Brain microvascular endothelial cell (primary cell): ENCODE measurements around the gene PHIP.
A peak's percentile ranks its signal among the peaks of the same experiment; 100 is the strongest.

Experiments
- DNase-seq: peaks from one replicate; pipeline ENCODE4 v3.0.0-alpha.2; 2020
- H3K27ac ChIP-seq: fragments of 250-450 bp; sonication (Bioruptor Pico); 2 replicates; pipeline ENCODE4 v1.5.1; 2020; ENCODE audit warnings: mild to moderate bottlenecking, moderate library complexity
- H3K27me3 ChIP-seq: fragments of 250-450 bp; sonication (Bioruptor Pico); replicated peaks from 2 replicates; pipeline ENCODE4 v1.5.1; 2020; ENCODE audit warnings: mild to moderate bottlenecking
- H3K36me3 ChIP-seq: fragments of 250-450 bp; sonication (Bioruptor Pico); replicated peaks from 2 replicates; pipeline ENCODE4 v1.5.1; 2020; ENCODE audit warnings: mild to moderate bottlenecking
- H3K4me3 ChIP-seq: 2 replicates; pipeline ENCODE4 v1.5.1; 2011; ENCODE audit warnings: low read depth, mild to moderate bottlenecking, control low read depth, low read length, moderate library complexity
- CTCF ChIP-seq: IDR thresholded peaks from 2 replicates; pipeline ENCODE4 v1.5.1; 2011; ENCODE audit warnings: low read depth, mild to moderate bottlenecking, moderate library complexity, low read length, control low read depth, inconsistent platforms; ENCODE audit errors: missing control alignments
- in situ Hi-C: cut with HindIII; loops from 2 replicates; pipeline ENCODE4 v1.10.0; 2017; ENCODE audit warnings: low sequenced_read_pairs, low pct_ligation_motif_present

Gene PHIP

DNA sequence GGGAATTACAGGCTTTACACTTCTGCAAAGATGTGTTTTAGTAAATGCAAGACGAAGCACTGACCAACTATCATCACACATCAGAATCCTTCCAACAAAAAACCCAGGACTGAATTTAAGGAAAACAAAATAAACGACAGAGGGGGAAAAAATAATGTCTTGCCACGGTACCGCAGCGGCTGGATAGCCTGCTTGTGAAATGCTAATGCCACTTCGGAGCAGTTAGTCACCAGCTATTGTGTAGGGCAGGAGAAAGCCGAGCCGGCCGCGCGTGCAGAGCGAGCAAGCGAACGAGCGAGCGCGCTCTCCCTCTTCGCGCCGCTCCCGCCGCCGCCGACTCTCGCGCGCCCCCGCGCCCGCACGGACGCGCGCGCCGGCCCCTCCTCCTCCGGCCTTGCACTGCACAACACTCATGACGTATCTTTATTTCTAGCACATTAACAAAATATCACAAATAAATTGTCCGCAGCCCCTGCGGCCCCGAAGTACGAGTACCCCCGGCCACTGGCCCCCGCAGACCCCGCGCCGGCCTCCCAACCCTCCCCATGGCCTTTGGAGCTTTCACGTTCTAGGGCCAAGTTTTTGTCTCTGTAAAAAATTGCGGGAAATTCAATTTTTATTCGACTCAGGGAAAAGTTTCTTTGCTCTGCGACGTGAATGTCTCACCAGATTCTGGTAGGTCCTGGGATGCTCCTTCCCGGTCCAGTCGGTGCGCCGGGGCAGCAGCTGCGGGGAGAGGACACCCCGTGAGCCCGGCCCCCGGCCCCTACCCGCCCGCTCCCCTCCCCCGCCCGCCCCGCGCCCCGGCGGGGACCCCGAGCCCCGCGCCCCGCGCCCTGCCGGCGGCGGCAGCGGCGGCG is 1.0 kb downstream of the PHIP start:
- in situ Hi-C loops = no loop called here
- DNase-seq = peak; percentile 96
- TF ChIP-seq CTCF = no peak

GRCh38 chr6:79076160-79076559 is 1.9 kb downstream of the PHIP start:
- no peak for TF ChIP-seq CTCF
- in situ Hi-C loops = no loop called here
- Histone ChIP-seq H3K36me3 (no peaks in the 10 kb centered on the region), H3K27me3 (no peaks in the 10 kb centered on the region), H3K27ac (peak overlapping the region; percentile 88), H3K4me3 (peak overlapping the region; percentile 82)
- DNase-seq = no peak

More for the DNA sequence above, 1.0 kb downstream of the PHIP start:
- H3K27ac ChIP-seq = peak overlapping the region; percentile 88
- peak overlapping the region; percentile 82 for H3K4me3 ChIP-seq
- H3K36me3 ChIP-seq = no peaks in the 10 kb centered on the region
- H3K27me3 ChIP-seq = no peaks in the 10 kb centered on the region

DNA sequence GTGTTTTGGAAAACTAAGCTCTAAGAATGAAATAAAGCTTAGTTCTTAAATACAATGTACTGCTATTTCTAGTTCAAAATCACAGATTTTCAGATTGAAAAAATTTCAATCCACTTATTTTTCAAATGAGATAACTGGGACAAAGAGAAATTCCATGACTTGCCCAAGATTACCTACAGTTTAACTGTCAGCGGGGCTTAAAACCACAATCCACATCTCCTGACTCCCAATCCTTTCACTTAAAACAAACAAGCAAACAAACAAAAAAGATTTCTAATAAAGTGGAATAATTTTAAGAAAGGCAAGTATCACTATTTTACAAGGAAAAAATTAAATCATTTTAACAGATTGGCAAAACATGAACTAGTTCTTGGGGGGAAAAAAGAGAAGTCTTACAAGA is 4.2 kb downstream of the PHIP start:
- in situ Hi-C loops = no loop called here
- no peak for TF ChIP-seq CTCF
- no peak for DNase-seq

DNA sequence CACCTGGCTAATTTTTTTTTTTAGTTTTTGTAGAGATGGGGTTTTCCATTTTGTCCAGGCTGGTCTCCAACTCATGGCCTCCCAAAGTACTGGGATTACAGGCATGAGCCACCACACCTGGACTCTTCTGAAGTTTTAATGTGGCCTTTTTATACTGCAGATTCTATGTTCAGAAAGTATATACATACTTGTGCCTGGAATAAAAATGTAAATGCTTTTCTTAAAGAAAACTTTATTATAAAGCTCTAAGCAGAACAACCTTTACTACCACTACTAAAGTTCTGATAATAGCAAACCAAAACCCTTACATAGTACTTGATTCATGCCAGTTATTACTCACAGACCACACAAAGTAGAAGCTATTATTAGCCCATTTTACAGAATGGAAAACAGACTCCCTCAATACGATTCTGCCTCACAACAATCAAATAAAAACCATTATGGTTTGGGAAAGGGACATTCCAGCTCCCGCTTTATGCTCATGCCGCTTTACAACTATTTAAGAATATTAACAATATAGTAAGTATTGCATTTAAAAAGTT is 5.3 kb downstream of the PHIP start:
- in situ Hi-C loops = no loop called here
- H3K36me3 ChIP-seq = no peaks in the 10 kb centered on the region
- H3K27me3 ChIP-seq = no peaks in the 10 kb centered on the region
- TF ChIP-seq CTCF = no peak
- H3K4me3 ChIP-seq = no peak overlapping the region
- H3K27ac ChIP-seq = no peak overlapping the region
- no peak for DNase-seq

More for the DNA sequence above, 4.2 kb downstream of the PHIP start:
- H3K27ac ChIP-seq = no peak overlapping the region
- H3K36me3 ChIP-seq = no peaks in the 10 kb centered on the region
- H3K4me3 ChIP-seq = no peak overlapping the region
- H3K27me3 ChIP-seq = no peaks in the 10 kb centered on the region

DNA sequence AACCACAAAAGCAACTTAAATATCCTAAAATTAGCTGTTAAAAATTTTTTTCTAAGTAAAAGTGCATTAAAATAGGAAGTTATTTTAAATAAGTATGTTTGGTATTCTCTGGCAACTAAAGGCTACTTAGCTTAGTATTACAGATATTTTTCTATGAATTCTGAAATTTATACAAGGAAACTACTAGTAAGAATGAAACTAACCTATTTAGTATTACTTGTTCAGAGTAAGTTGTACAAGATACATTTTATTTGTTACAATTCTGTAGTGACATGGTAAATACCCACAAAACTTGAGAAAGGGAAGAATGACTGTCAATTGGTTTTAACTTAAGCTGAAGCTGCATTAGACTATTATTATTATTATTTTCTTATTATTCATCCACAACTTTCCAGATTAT is 6.5 kb downstream of the PHIP start:
- Histone ChIP-seq H3K27ac (no peak overlapping the region), H3K4me3 (no peak overlapping the region), H3K27me3 (no peaks in the 10 kb centered on the region), H3K36me3 (no peaks in the 10 kb centered on the region)
- in situ Hi-C loops = no loop called here
- TF ChIP-seq CTCF = no peak
- no peak for DNase-seq
